OCI-LY3 (cell line): Measurements from ENCODE around the gene SMCO4.
A peak's percentile ranks its signal among the peaks of the same experiment; 100 is the strongest.
"Not testable (repeated sequence)": the region's sequence is repeated elsewhere in the genome, so short reads cannot be mapped to it uniquely, and the experiment has no call there.

ENCODE experiments used
- H2AFZ ChIP-seq: fragments of 200-600, 300-600 bp; shearing (Covaris generic); 2 replicates; pipeline ENCODE4 v1.6.0; 2014; ENCODE audit warnings: antibody characterized with exemption, low read depth, low read length
- H3K27ac ChIP-seq: fragments of 200-600, 300-600 bp; sonication (generic); 2 replicates; pipeline ENCODE4 v1.5.1; 2014; ENCODE audit warnings: mild to moderate bottlenecking, low read length, moderate library complexity, mixed read lengths
- H3K27me3 ChIP-seq: fragments of 200-600, 300-600 bp; sonication (generic); 2 replicates; pipeline ENCODE4 v1.6.1; 2014; ENCODE audit warnings: low read depth, low read length, mixed read lengths
- H3K36me3 ChIP-seq: fragments of 200-600, 300-600 bp; sonication (generic); replicated peaks from 2 replicates; pipeline ENCODE3; 2014; ENCODE audit warnings: low read depth, low read length, mixed read lengths
- H3K4me1 ChIP-seq: fragments of 300-600, 200-600 bp; sonication (generic); 2 replicates; pipeline ENCODE4 v1.6.1; 2014; ENCODE audit warnings: low read length, mixed read lengths
- H3K4me2 ChIP-seq: fragments of 200-600, 300-600 bp; sonication (generic); 2 replicates; pipeline ENCODE4 v1.6.1; 2014; ENCODE audit warnings: low read length, mixed read lengths
- H3K4me3 ChIP-seq: fragments of 300-600, 200-600 bp; sonication (generic); 2 replicates; pipeline ENCODE4 v1.5.1; 2014; ENCODE audit warnings: antibody characterized with exemption, mild to moderate bottlenecking, low read length, moderate library complexity
- H3K79me2 ChIP-seq: fragments of 300-600, 200-600 bp; shearing (Covaris generic); 2 replicates; pipeline ENCODE4 v1.6.1; 2014; ENCODE audit warnings: mild to moderate bottlenecking, low read length, mixed read lengths
- H3K9ac ChIP-seq: fragments of 300-600, 200-600 bp; shearing (Covaris generic); 2 replicates; pipeline ENCODE4 v1.6.0; 2014; ENCODE audit warnings: mild to moderate bottlenecking, low read length, moderate library complexity
- H3K9me3 ChIP-seq: fragments of 200-600, 300-600 bp; shearing (Covaris generic); 2 replicates; pipeline ENCODE4 v1.6.1; 2014; ENCODE audit warnings: low read length, mixed read lengths; ENCODE audit not compliant: insufficient read depth
- H4K20me1 ChIP-seq: fragments of 200-600, 300-600 bp; sonication (generic); 2 replicates; pipeline ENCODE4 v1.6.1; 2016; ENCODE audit warnings: low read length, mixed read lengths; ENCODE audit not compliant: insufficient read depth
- EZH2phosphoT487 ChIP-seq: fragments of 200-600 bp; shearing (Covaris generic); IDR thresholded peaks from 2 replicates; pipeline ENCODE4 v1.6.1; 2018; ENCODE audit warnings: antibody characterized with exemption, mixed run types, low read depth
- TF ChIP-seq, protein P1 (sequence below): fragments of 200-600, 300-600 bp; sonication (generic); IDR thresholded peaks from 2 replicates; pipeline ENCODE4 v1.5.1; 2014; ENCODE audit warnings: antibody characterized with exemption, low read length, low read depth

Gene SMCO4

DNA sequence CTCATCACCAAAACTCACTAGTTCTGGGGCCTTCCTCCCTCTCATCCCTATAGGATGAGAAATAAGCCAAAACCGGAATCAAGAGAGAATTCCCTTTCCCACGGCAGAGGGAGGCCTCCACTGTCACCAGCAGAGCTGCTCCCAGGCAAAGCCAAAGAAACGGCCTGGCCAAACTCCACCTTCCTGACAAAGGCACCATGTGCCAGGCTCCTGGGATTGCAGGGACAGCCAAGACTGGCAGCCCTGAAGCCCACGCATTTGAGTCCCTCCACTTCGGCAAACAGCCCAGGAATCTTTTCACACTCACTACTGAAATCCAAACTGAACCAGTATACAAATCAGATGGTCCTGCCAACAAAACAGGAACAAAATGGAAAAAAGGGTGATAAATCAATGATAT, 6.1 kb downstream of the SMCO4 start:
- H2AFZ ChIP-seq, result no peak overlapping the region
- H3K9ac ChIP-seq, result no peak overlapping the region
- no peak for TF ChIP-seq EZH2phosphoT487
- H3K27me3 ChIP-seq, result no peaks in the 10 kb centered on the region
- H3K9me3 ChIP-seq, result no peaks in the 10 kb centered on the region
- peaks cover 6% of the 10 kb centered on the region for H3K36me3 ChIP-seq
- no peak overlapping the region for H3K4me2 ChIP-seq
- H3K4me3 ChIP-seq, result no peak overlapping the region
- H3K4me1 ChIP-seq, result peaks cover 18% of the 10 kb centered on the region
- peaks cover 70% of the 10 kb centered on the region for H3K79me2 ChIP-seq
- H4K20me1 ChIP-seq, result peaks cover 37% of the 10 kb centered on the region
- no peak overlapping the region for H3K27ac ChIP-seq

DNA sequence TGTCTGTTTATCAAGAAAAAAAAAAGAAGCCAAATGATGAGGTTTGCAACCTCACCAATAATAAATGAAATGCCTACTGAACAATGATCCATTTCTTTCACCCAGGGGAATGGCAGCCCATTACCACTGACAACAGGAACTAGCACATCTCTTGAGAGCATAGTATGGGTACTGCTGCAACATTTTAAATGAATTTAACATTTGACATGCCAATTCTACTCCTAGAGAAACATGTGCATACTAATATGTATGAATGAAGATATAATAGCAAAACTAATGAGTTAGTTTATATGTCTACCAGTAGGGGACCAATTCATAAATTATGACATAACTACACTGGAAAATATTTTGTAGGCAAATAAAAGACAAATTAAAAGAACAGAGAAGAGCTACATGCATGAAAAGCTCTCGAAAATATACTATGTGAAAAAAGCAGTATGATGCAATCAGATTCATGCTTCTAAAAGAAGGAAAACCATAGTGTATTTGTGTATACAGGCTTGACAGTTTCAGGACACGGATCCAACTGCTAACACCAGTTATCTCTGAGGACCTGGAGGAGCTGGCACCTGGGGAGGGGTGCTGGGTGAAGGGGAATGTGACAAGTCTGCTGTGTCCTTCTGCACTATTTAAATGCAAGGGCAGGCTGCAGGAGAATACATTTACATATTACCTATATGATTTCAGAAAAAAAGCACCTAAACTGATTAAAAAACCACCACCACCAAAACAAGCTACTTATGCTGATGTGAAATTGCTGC, 6.9 kb downstream of the SMCO4 start:
- Histone ChIP-seq H3K36me3 (peaks cover 6% of the 10 kb centered on the region), H3K79me2 (peaks cover 63% of the 10 kb centered on the region), H3K4me1 (peaks cover 11% of the 10 kb centered on the region), H3K9me3 (no peaks in the 10 kb centered on the region), H2AFZ (no peak overlapping the region), H3K27ac (no peak overlapping the region), H3K27me3 (no peaks in the 10 kb centered on the region), H3K9ac (no peak overlapping the region), H4K20me1 (peaks cover 36% of the 10 kb centered on the region), H3K4me2 (no peak overlapping the region), H3K4me3 (no peak overlapping the region)
- TF ChIP-seq, protein P1, sequence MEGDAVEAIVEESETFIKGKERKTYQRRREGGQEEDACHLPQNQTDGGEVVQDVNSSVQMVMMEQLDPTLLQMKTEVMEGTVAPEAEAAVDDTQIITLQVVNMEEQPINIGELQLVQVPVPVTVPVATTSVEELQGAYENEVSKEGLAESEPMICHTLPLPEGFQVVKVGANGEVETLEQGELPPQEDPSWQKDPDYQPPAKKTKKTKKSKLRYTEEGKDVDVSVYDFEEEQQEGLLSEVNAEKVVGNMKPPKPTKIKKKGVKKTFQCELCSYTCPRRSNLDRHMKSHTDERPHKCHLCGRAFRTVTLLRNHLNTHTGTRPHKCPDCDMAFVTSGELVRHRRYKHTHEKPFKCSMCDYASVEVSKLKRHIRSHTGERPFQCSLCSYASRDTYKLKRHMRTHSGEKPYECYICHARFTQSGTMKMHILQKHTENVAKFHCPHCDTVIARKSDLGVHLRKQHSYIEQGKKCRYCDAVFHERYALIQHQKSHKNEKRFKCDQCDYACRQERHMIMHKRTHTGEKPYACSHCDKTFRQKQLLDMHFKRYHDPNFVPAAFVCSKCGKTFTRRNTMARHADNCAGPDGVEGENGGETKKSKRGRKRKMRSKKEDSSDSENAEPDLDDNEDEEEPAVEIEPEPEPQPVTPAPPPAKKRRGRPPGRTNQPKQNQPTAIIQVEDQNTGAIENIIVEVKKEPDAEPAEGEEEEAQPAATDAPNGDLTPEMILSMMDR, result peak; percentile 21; the same call in 1 of the 2 replicates
- no peak for TF ChIP-seq EZH2phosphoT487

DNA sequence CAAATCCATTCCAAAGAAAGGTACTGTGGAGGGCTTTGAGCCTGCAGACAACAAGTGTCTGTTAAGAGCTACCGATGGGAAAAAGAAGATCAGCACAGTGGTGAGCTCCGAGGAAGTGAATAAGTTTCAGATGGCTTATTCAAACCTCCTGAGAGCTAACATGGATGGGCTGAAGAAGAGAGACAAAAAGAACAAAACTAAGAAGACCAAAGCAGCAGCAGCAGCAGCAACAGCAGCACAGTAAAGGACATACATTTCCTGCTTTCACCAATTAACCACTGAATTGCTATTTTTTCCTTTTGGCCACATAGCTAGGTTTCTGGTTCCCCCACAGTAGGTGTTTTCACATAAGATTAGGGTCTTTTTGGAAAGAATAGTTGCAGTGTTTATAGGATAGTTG, 7.6 kb downstream of the SMCO4 start:
- H3K79me2 ChIP-seq, result peaks cover 59% of the 10 kb centered on the region
- not testable (repeated sequence) for H3K9ac ChIP-seq, H3K27me3 ChIP-seq

DNA sequence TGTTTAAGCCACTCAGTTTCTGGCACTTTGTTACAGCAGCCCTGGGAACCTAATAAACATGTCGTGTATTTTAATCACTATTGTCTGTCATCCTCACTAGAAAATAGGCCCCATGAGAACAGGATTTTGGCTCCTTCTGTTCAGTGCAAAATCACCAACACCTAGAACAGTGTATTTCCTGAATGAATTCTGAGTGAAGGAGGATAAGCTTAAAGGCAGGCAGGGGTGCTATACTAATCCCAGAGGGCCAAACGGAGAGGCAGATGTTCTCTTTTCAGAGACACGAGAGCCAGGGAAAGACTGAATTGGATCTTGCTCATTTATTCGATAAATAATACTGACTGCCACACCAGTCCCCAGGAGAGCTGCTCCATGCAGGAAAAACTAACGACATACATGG, 10.4 kb downstream of the SMCO4 start:
- Histone ChIP-seq H3K27ac (no peak overlapping the region), H4K20me1 (peaks cover 27% of the 10 kb centered on the region), H3K4me3 (no peak overlapping the region), H3K9me3 (no peaks in the 10 kb centered on the region), H3K4me1 (peaks cover 11% of the 10 kb centered on the region), H2AFZ (no peak overlapping the region), H3K4me2 (no peak overlapping the region), H3K79me2 (peaks cover 35% of the 10 kb centered on the region), H3K9ac (no peak overlapping the region), H3K27me3 (no peaks in the 10 kb centered on the region), H3K36me3 (peaks cover 9% of the 10 kb centered on the region)
- TF ChIP-seq, protein P1, result no peak

More for the DNA sequence above, 7.6 kb downstream of the SMCO4 start:
- not testable (repeated sequence) for H3K4me3 ChIP-seq, H3K9me3 ChIP-seq, H3K27ac ChIP-seq, H3K4me2 ChIP-seq, H2AFZ ChIP-seq, H3K36me3 ChIP-seq
- H4K20me1 ChIP-seq, result peaks cover 36% of the 10 kb centered on the region
- H3K4me1 ChIP-seq, result peaks cover 11% of the 10 kb centered on the region

DNA sequence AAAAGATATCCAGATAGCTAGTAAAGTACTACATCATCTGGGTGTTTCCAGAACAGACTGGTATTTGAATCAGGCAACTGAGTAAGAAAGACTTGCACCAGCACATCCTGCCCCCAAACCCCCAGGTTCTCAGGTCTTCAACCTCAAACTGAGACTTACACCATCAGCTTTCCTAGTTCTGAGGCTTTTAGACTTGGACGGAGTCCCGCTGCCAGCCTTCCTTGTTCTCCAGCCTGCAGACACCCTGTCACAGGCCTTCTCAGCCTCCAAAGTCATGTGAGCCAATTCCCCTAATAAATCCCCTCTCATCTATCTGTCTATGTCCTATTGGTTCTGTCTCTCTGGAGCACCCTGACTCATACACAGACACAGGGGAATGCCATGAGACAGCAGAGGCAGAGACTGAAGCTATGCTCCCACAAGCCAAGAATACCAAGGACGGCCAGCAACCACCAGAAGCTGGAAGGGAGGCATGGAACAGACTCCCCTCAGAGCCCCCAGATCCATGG, 10.9 kb downstream of the SMCO4 start:
- TF ChIP-seq, protein P1, result no peak
- no peak for TF ChIP-seq EZH2phosphoT487
- Histone ChIP-seq H3K4me1 (peaks cover 11% of the 10 kb centered on the region), H3K4me3 (no peak overlapping the region), H3K4me2 (no peak overlapping the region), H4K20me1 (peaks cover 24% of the 10 kb centered on the region), H3K27ac (no peak overlapping the region), H3K79me2 (peaks cover 36% of the 10 kb centered on the region), H2AFZ (no peak overlapping the region), H3K36me3 (peaks cover 9% of the 10 kb centered on the region), H3K27me3 (no peaks in the 10 kb centered on the region), H3K9me3 (no peaks in the 10 kb centered on the region), H3K9ac (no peak overlapping the region)
